ENCODE data around the gene TOP2A.

- TF ChIP-seq, protein P1, sequence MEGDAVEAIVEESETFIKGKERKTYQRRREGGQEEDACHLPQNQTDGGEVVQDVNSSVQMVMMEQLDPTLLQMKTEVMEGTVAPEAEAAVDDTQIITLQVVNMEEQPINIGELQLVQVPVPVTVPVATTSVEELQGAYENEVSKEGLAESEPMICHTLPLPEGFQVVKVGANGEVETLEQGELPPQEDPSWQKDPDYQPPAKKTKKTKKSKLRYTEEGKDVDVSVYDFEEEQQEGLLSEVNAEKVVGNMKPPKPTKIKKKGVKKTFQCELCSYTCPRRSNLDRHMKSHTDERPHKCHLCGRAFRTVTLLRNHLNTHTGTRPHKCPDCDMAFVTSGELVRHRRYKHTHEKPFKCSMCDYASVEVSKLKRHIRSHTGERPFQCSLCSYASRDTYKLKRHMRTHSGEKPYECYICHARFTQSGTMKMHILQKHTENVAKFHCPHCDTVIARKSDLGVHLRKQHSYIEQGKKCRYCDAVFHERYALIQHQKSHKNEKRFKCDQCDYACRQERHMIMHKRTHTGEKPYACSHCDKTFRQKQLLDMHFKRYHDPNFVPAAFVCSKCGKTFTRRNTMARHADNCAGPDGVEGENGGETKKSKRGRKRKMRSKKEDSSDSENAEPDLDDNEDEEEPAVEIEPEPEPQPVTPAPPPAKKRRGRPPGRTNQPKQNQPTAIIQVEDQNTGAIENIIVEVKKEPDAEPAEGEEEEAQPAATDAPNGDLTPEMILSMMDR (IDR thresholded peaks at IDR 0.05; ENCODE audit: poor library complexity, severe bottlenecking), result no peak
- no peak for TF ChIP-seq POLR2AphosphoS5 (IDR thresholded peaks at IDR 0.05)
These were observed 45.7 kb downstream of the TOP2A start for GRCh38 chr17:40372031-40372430.

Data from neural cell (in vitro differentiated cells).